Gastroesophageal sphincter (tissue), 4 donors: ENCODE measurements around the gene FES. TPM values are rescaled to one million over a fixed set of nuclear protein-coding genes. Genes with fewer than 3 reads are reported as not detected.
"Not testable (repeated sequence)": the region's sequence is repeated elsewhere in the genome, so short reads cannot be mapped to it uniquely, and the experiment has no call there.

ENCODE experiments used
- ATAC-seq: fragments of 150-250 bp; one replicate; pipeline ENCODE4 v1.9.1; 2016; ENCODE audit warnings: mild to moderate bottlenecking, moderate library complexity
- H3K27ac ChIP-seq, 4 donors: fragments of 200-600 bp; sonication (generic) in 3 of 4; 1 replicate in 3 of 4; 2 replicates in 1 of 4; pipeline ENCODE4 v1.5.1; 2016 to 2019
- H3K27me3 ChIP-seq: fragments of 200-600 bp; sonication (generic); one replicate; pipeline ENCODE4 v1.5.1; 2019
- H3K36me3 ChIP-seq, 2 donors: fragments of 200-600 bp; sonication (generic); one replicate each; pipeline ENCODE4 v1.5.1; 2019; ENCODE audit warnings: control low read depth in 1 of 2
- H3K4me1 ChIP-seq, 3 donors: fragments of 200-600 bp; sonication (generic); 1 replicate in 2 of 3; 2 replicates in 1 of 3; pipeline ENCODE4 v1.5.1; 2016 to 2019; ENCODE audit warnings: control low read depth in 2 of 3
- H3K4me3 ChIP-seq, 2 donors: fragments of 200-600 bp; sonication (generic); one replicate each; pipeline ENCODE4 v1.5.1; 2019; ENCODE audit warnings: mild to moderate bottlenecking in 1 of 2, moderate library complexity in 1 of 2
- H3K9me3 ChIP-seq, 3 donors: fragments of 200-600 bp; sonication (generic); one replicate each; pipeline ENCODE4 v1.5.1; 2017 to 2019; ENCODE audit warnings: control low read depth in 2 of 3
- EP300 ChIP-seq: sonication (generic); formaldehyde crosslinking; IDR thresholded peaks from one replicate; pipeline ENCODE4 v1.6.1; 2017; ENCODE audit warnings: antibody characterized with exemption, mild to moderate bottlenecking
- POLR2A ChIP-seq, 2 donors: fragments of 450-650 bp; IDR thresholded peaks; one replicate each; pipeline ENCODE4 v1.6.1; 2017; ENCODE audit warnings: antibody characterized with exemption in 2 of 2, mild to moderate bottlenecking in 2 of 2, moderate library complexity in 1 of 2
- POLR2AphosphoS5 ChIP-seq: sonication (generic); formaldehyde crosslinking; IDR thresholded peaks from one replicate; pipeline ENCODE4 v1.6.1; 2017; ENCODE audit warnings: antibody characterized with exemption
- WGBS, 2 donors: methylation state at CpG; one replicate each; pipeline ENCODE4 v1.1.5; 2018; ENCODE audit warnings: low coverage in 1 of 2; 5-methylcytosine and 5-hydroxymethylcytosine counted together
- total RNA-seq, 4 donors: library from RNA; depleted of rRNA; stranded (reverse); fragments of >200 nt; gene quantifications; one replicate each; pipeline ENCODE4 v1.1.0, GENCODE V29; 2016
- TF ChIP-seq, protein P1 (sequence below), 4 experiments: fragments of 200-600 bp in 2 of 4; fragments of 450-650 bp in 2 of 4; sonication (generic) in 1 of 4; IDR thresholded peaks; one replicate each; pipeline ENCODE4 v1.5.1; 2017 to 2019; ENCODE audit warnings: antibody characterized with exemption in 4 of 4, mild to moderate bottlenecking in 2 of 4, moderate library complexity in 2 of 4

Gene FES
- total RNA-seq, 4 donors from 2014 or later = 40.1 to 70.4 (median 43.5) TPM

DNA sequence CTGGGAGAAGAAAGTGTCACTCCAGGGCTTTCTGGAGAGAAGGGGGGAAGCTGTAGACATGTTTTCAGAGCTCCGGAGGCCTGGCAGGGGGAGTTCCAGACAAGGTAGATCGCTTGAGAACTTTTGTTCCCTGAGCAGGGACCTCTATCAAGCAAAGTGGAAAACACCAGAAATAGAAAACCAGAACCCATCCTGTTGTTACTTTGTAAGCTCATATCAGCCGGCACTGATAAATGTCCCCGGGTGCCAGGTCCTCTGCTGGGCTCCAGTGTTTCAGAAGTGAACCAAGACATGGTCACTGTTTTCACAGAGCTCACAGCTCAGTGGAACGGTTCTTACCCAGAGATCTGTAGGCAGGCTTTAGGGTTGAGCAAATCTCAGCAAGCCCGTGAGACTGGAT is 34.5 kb downstream of the FES start:
- no peak for ATAC-seq
- H3K9me3 ChIP-seq = no peaks in the 10 kb centered on the region
- H3K27me3 ChIP-seq = no peaks in the 10 kb centered on the region
- no peak overlapping the region for H3K27ac ChIP-seq
- 80 to 88% methylated on average over 3 to 4 of the region's 6 CpGs for WGBS, 2 donors
- H3K4me1 ChIP-seq = no peaks in the 10 kb centered on the region
- H3K36me3 ChIP-seq = peaks cover 0 to 85% of the 10 kb centered on the region in 2 donors
- no peak overlapping the region for H3K4me3 ChIP-seq
- TF ChIP-seq POLR2AphosphoS5 (no peak), EP300 (no peak), POLR2A (IDR thresholded peaks at IDR 0.05) (no peak)
- TF ChIP-seq, protein P1, sequence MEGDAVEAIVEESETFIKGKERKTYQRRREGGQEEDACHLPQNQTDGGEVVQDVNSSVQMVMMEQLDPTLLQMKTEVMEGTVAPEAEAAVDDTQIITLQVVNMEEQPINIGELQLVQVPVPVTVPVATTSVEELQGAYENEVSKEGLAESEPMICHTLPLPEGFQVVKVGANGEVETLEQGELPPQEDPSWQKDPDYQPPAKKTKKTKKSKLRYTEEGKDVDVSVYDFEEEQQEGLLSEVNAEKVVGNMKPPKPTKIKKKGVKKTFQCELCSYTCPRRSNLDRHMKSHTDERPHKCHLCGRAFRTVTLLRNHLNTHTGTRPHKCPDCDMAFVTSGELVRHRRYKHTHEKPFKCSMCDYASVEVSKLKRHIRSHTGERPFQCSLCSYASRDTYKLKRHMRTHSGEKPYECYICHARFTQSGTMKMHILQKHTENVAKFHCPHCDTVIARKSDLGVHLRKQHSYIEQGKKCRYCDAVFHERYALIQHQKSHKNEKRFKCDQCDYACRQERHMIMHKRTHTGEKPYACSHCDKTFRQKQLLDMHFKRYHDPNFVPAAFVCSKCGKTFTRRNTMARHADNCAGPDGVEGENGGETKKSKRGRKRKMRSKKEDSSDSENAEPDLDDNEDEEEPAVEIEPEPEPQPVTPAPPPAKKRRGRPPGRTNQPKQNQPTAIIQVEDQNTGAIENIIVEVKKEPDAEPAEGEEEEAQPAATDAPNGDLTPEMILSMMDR (IDR thresholded peaks at IDR 0.05) = no peak

DNA sequence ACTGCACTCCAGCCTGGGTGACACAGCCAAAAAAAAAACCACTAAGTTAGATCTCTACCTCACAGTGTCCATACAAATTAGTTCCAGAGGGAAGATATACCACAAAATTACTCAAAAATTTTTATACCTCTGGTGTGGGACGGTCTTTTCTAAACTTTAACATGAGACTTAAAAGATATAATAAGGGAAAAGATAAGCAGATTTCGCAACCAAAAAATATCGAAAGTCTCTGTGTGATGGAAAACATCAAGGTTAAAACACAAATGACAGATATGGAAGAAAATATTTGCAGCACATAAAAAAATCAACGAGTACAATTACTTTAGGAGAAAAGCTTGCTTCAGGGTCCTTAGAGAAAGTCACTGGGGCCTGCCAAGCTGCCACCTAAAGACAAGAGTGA is 37.6 kb downstream of the FES start:
- Histone ChIP-seq H3K4me1 (no peaks in the 10 kb centered on the region), H3K27ac (no peak overlapping the region), H3K36me3 (peaks cover 0 to 54% of the 10 kb centered on the region in 2 donors), H3K27me3 (no peaks in the 10 kb centered on the region), H3K4me3 (no peak overlapping the region), H3K9me3 (no peaks in the 10 kb centered on the region)
- no peak for ATAC-seq
- TF ChIP-seq EP300 (no peak), POLR2AphosphoS5 (no peak)
- WGBS, 2 donors = 94 to 95% methylated on average over 2 to 4 of the region's 4 CpGs

DNA sequence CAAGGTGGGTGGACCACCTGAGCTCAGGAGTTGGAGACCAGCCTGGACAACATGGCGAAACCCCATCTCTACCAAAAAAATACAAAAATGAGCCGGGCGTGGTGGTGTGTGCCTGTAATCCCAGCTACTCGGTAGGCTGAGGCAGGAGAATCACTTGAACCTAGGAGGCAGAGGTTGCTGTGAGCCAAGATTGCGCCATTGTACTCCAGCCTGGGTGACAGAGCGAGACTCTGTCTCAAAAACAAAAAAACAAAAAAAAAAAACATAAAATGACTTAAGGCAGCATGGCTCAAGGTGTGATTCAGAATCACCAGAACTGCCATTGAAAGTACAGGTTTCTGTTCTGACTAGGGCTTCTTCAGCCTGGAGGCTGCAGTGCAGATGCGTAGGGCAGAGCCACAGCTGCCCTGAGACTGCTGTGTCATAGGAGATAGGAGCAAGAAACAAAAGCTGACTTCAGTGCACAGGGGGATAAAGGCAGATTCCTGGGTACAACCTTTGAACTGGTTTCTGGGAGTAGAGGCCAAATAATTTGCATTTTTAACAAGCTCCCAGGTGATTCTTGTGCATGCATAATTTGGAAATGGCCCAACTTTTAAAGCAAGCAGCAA is 38.5 kb downstream of the FES start:
- ATAC-seq, H3K27me3 ChIP-seq, H3K4me3 ChIP-seq, H3K4me1 ChIP-seq, H3K27ac ChIP-seq, H3K9me3 ChIP-seq: not testable (repeated sequence)
- 84 to 100% methylated on average over 2 to 5 of the region's 7 CpGs for whole genome bisulfite sequencing, 2 donors
- peaks cover 0 to 45% of the 10 kb centered on the region in 2 donors for H3K36me3 ChIP-seq

DNA sequence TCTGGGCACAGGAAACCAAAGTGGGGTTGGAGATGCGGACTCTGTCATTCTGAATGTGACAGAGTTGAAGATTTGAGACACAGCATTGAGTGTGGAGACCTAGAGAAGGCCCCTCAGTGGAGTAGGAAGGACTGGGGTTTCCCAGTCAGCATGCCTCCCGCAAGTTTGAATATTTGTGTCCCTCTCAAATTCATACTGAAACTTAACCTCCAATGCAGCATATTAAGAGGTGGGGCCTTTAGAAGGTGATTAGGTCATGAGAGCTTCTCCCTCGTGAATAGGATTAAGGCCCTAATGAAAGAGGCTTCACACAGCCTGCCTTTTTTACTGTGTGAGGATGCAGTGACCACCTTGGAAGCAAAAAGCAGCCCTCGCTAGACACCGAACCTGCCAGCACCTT is 40.1 kb downstream of the FES start:
- 81 to 83% methylated on average over 5 of the region's 5 CpGs for WGBS, 2 donors
- Histone ChIP-seq H3K9me3 (no peaks in the 10 kb centered on the region), H3K27ac (no peak overlapping the region), H3K36me3 (peaks cover 0 to 29% of the 10 kb centered on the region in 2 donors), H3K4me3 (no peak overlapping the region), H3K27me3 (no peaks in the 10 kb centered on the region), H3K4me1 (peaks cover 0 to 4% (median 0%) of the 10 kb centered on the region in 3 donors)
- ATAC-seq = no peak
- TF ChIP-seq, protein P1 (IDR thresholded peaks at IDR 0.05) = no peak

DNA sequence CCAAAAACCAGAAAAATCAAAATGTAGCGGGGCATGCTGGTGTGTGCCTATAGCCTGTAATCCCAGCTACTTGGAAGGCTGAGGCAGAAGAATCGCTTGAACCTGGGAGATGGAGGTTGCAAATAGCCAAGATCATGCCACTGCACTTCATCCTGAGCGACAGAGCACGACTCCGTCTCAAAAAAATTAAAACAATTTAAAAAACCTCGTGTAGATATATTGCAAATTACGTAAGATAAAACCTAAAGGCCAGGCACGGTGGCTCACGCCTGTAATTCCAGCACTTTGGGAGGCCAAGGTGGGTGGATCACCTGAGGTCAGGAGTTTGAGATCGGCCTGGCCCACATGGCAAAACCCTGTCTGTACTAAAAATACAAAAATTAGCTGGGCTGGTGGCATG is 42.5 kb downstream of the FES start:
- H3K27me3 ChIP-seq, ATAC-seq, H3K9me3 ChIP-seq, H3K4me3 ChIP-seq, H3K27ac ChIP-seq, H3K36me3 ChIP-seq: not testable (repeated sequence)
- 84 to 92% methylated on average over 9 to 10 of the region's 10 CpGs for WGBS, 2 donors
- peaks cover 0 to 24% (median 10%) of the 10 kb centered on the region in 3 donors for H3K4me1 ChIP-seq

DNA sequence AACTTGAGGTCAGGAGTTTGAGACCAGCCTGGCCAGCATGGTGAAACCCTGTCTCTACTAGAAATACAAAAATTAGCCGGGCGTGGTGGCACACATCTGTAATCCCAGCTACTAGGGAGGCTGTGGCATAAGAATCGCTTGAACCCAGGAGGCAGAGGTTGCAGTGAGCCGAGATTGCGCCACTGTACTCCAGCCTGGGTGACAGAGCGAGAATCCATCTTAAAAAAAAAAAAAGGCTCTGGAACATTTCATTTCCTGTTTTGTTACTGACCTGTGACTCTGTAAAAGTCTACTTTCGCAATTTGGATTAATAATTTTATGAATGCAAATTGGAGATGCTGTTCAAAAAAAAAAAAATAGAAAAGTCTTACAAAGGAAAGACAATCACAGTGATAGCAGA is 43.8 kb downstream of the FES start:
- peaks cover 0 to 37% (median 15%) of the 10 kb centered on the region in 3 donors for H3K4me1 ChIP-seq
- WGBS, 2 donors = 77 to 83% methylated on average over 1 to 7 of the region's 7 CpGs
- H3K9me3 ChIP-seq, H3K36me3 ChIP-seq, H3K27ac ChIP-seq, H3K27me3 ChIP-seq, ATAC-seq, H3K4me3 ChIP-seq: not testable (repeated sequence)

DNA sequence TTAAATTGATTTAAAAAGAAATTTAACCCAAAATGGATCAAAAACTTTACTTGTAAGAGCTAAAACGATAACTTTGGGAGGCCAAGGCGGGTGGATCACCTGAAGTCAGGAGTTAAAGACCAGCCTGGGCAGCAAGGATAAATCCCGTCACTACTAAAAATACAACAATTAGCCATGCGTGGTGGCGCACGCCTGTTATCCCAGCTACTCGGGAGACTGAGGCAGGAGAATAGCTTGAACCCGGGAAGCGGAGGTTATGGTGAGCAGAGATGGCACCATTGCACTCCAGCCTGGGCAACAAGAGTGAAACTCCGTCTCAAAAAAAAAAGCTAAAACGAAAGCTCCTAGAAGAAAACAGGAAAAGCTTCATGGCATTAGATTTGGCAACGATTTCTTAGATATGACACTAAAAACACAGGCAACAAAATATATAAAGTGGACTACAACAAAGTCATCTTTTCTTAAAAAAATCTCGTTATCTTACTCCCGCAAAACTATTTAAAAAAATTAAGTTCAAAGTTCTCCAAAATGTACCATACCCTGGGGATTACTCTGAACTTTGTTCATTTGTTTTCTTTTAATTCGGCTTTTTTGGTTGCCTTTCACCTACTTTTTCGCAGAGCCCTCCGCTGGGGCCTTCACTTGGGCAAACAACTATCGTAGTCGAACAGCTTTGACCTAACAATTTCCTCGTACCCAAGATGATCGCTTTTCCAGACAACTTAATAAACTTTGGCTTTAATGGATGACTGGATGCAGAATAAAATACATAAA is 45.1 kb downstream of the FES start:
- no peak for ATAC-seq
- peaks cover 0 to 48% (median 20%) of the 10 kb centered on the region in 3 donors for H3K4me1 ChIP-seq
- TF ChIP-seq, protein P1 (IDR thresholded peaks at IDR 0.05) = no peak
- TF ChIP-seq EP300 (no peak), POLR2AphosphoS5 (no peak), POLR2A (IDR thresholded peaks at IDR 0.05) (no peak)
- no peaks in the 10 kb centered on the region for H3K36me3 ChIP-seq
- peak overlapping the region; percentile 48 to 92 (median 88) for H3K27ac ChIP-seq
- WGBS, 2 donors = 31 to 54% methylated on average over 11 to 21 of the region's 21 CpGs
- no peaks in the 10 kb centered on the region for H3K27me3 ChIP-seq
- no peaks in the 10 kb centered on the region for H3K9me3 ChIP-seq
- H3K4me3 ChIP-seq = peak overlapping the region; percentile 42 to 61
